GM15510 (cell line): Measurements from ENCODE around the gene CNP.
A peak's percentile ranks its signal among the peaks of the same experiment; 100 is the strongest.

ENCODE experiments used
- POLR2A ChIP-seq: IDR thresholded peaks from 3 replicates; pipeline ENCODE4 v1.6.1; 2011; ENCODE audit warnings: borderline replicate concordance; ENCODE audit not compliant: insufficient read length; ENCODE audit errors: extremely low read depth

The CNP gene

GRCh38 chr17:41962111-41962510, 4.5 kb upstream of the CNP start:
- TF ChIP-seq POLR2A = no peak

GRCh38 chr17:41962768-41963434, 3.7 kb upstream of the CNP start:
- no peak for TF ChIP-seq POLR2A

- peak; percentile 33 for TF ChIP-seq POLR2A
Measured at GRCh38 chr17:41965694-41966462, 717 bp upstream of the CNP start.

- TF ChIP-seq POLR2A = no peak
Measured at GRCh38 chr17:41967141-41967920, 736 bp downstream of the CNP start.

GRCh38 chr17:41967921-41968578, 1.5 kb downstream of the CNP start:
- no peak for TF ChIP-seq POLR2A

- no peak for TF ChIP-seq POLR2A
Measured at GRCh38 chr17:41968676-41969075, 2.1 kb downstream of the CNP start.

GRCh38 chr17:41970901-41971331, 4.3 kb downstream of the CNP start:
- peak; percentile 26 for TF ChIP-seq POLR2A

- TF ChIP-seq POLR2A = no peak
Measured at GRCh38 chr17:41971721-41972523, 5.3 kb downstream of the CNP start.

GRCh38 chr17:41972571-41973407, 6.2 kb downstream of the CNP start:
- TF ChIP-seq POLR2A = no peak

GRCh38 chr17:41973408-41973811, 6.8 kb downstream of the CNP start:
- TF ChIP-seq POLR2A = no peak

- TF ChIP-seq POLR2A = no peak
Measured at GRCh38 chr17:41974031-41974430, 7.4 kb downstream of the CNP start.

- TF ChIP-seq POLR2A = no peak
Measured at GRCh38 chr17:41974658-41975057, 8.1 kb downstream of the CNP start.
